ENCODE measurements around the gene TAF6L.

TAF6L gene

GRCh38 chr11:62791501-62792201 is 20.5 kb downstream of the TAF6L start, which contains the start of gene TMEM223:
Gene TMEM223 (minus strand): TSS chr11:62792006. CDS start chr11:62791994, 12 bp downstream.
- TF ChIP-seq CTCF (IDR thresholded peaks at IDR 0.05), result no peak

- TF ChIP-seq CTCF (IDR thresholded peaks at IDR 0.05), result no peak
These were observed 21.0 kb downstream of the TAF6L start for GRCh38 chr11:62792202-62792575.

GRCh38 chr11:62794201-62794775 is 23.1 kb downstream of the TAF6L start:
- TF ChIP-seq CTCF (IDR thresholded peaks at IDR 0.05), result no peak

GRCh38 chr11:62796281-62796680 is 25.1 kb downstream of the TAF6L start:
- no peak for TF ChIP-seq CTCF (IDR thresholded peaks at IDR 0.05)

- TF ChIP-seq CTCF (IDR thresholded peaks at IDR 0.05), result no peak
These were observed 28.3 kb downstream of the TAF6L start for GRCh38 chr11:62799486-62799885.

GRCh38 chr11:62801071-62801470 is 29.9 kb downstream of the TAF6L start:
- TF ChIP-seq CTCF (IDR thresholded peaks at IDR 0.05), result no peak

GRCh38 chr11:62804310-62805075 is 33.3 kb downstream of the TAF6L start:
- no peak for TF ChIP-seq CTCF (IDR thresholded peaks at IDR 0.05)
